Liver (tissue), 3 donors: ENCODE data around the gene TAF5.

ENCODE experiments used
- CTCF ChIP-seq: fragments of 150-350 bp; IDR thresholded peaks from 2 replicates; pipeline ENCODE4 v1.5.1; 2017; ENCODE audit warnings: improper control_type of control experiment, low read depth, low read length; ENCODE audit not compliant: missing input control
- EGR1 ChIP-seq, 2 donors: IDR thresholded peaks; 2 replicates each; pipeline ENCODE4 v1.6.1; 2016 to 2018; ENCODE audit warnings: antibody characterized with exemption in 2 of 2, low read depth in 2 of 2
- GABPA ChIP-seq, 2 donors: IDR thresholded peaks in 1 of 2; conservative IDR thresholded peaks in 1 of 2; 2 replicates each; pipeline ENCODE4 v1.6.1; 2016; ENCODE audit warnings: antibody characterized with exemption in 2 of 2, mild to moderate bottlenecking in 1 of 2, moderate library complexity in 1 of 2
- HNF4A ChIP-seq, 2 donors: conservative IDR thresholded peaks; 2 replicates each; pipeline ENCODE4 v1.6.1; 2016; ENCODE audit warnings: antibody characterized with exemption in 2 of 2, mild to moderate bottlenecking in 2 of 2
- JUND ChIP-seq, 2 donors: IDR thresholded peaks; 2 replicates each; pipeline ENCODE4 v1.6.1; 2016; ENCODE audit warnings: antibody characterized with exemption in 2 of 2
- MAX ChIP-seq: IDR thresholded peaks from 2 replicates; pipeline ENCODE4 v1.6.1; 2016; ENCODE audit warnings: antibody characterized with exemption
- RAD21 ChIP-seq, 2 donors: IDR thresholded peaks; 2 replicates each; pipeline ENCODE4 v1.6.1; 2016; ENCODE audit warnings: antibody characterized with exemption in 2 of 2, mild to moderate bottlenecking in 2 of 2
- REST ChIP-seq: IDR thresholded peaks from 2 replicates; pipeline ENCODE4 v1.6.1; 2016; ENCODE audit warnings: antibody characterized with exemption, mild to moderate bottlenecking
- SP1 ChIP-seq: IDR thresholded peaks from 2 replicates; pipeline ENCODE4 v1.6.1; 2018; ENCODE audit warnings: antibody characterized with exemption, mild to moderate bottlenecking
- TAF1 ChIP-seq: conservative IDR thresholded peaks from 2 replicates; pipeline ENCODE4 v1.6.1; 2016; ENCODE audit warnings: antibody characterized with exemption, mild to moderate bottlenecking
- YY1 ChIP-seq: IDR thresholded peaks from 2 replicates; pipeline ENCODE4 v1.6.1; 2016; ENCODE audit warnings: antibody characterized with exemption, mild to moderate bottlenecking
- donor health status: healthy.
- donor health status: healthy.

GRCh38 chr10:103367782-103368518 lies at the start of gene TAF5:
- TF ChIP-seq CTCF: no peak
- TF ChIP-seq MAX: peak; percentile 71
- TF ChIP-seq RAD21 (IDR thresholded peaks at IDR 0.05): no peak
- TF ChIP-seq YY1: peak; percentile 99
- peak; percentile 97 for TF ChIP-seq TAF1
- TF ChIP-seq EGR1 (IDR thresholded peaks at IDR 0.05; ENCODE audit: low read depth in 2 of 2): peak in 1 of 2 donors; percentile 46
- peak; percentile 91 for TF ChIP-seq REST
- TF ChIP-seq SP1: peak; percentile 61
- no peak for TF ChIP-seq HNF4A (conservative IDR thresholded peaks at IDR 0.05)
- peak; percentile 39 to 89 for TF ChIP-seq GABPA (IDR thresholded peaks at IDR 0.05 in 1 of 2, conservative IDR thresholded peaks at IDR 0.05 in 1 of 2)
- no peak for TF ChIP-seq JUND (IDR thresholded peaks at IDR 0.05)
